ENCODE data around the gene DTX3. TPM values are rescaled to one million over a fixed set of nuclear protein-coding genes. Genes with fewer than 3 reads are reported as not detected.
A peak's percentile ranks its signal among the peaks of the same experiment; 100 is the strongest.

The DTX3 gene
- total RNA-seq, 1 donor from 2014 or later, result 22.1 TPM

- no peaks in the 10 kb centered on the region for H3K36me3 ChIP-seq
- intact Hi-C loops (cut with DNase I), result loop anchor here (1.0 kb wide), 1 partner anchor 37 kb away; no protein-coding TSS in a partner anchor
- H3K27ac ChIP-seq, result no peak overlapping the region
- H3K9me3 ChIP-seq, result no peaks in the 10 kb centered on the region
- no peak overlapping the region for H3K4me3 ChIP-seq
- TF ChIP-seq POLR2AphosphoS5 (IDR thresholded peaks at IDR 0.05; ENCODE audit: insufficient read depth in 1 of 2, low read depth in 1 of 2) (no peak), POLR2A (IDR thresholded peaks at IDR 0.05) (no peak), CTCF (IDR thresholded peaks at IDR 0.05) (peak; percentile 93 to 98 (median 95))
- H3K27me3 ChIP-seq, result no peaks in the 10 kb centered on the region
- H3K4me1 ChIP-seq, result no peaks in the 10 kb centered on the region
- DNase-seq (ENCODE audit: extremely low spot score in 2 of 2), result no peak
These were observed 21.4 kb upstream of the DTX3 start for GRCh38 chr12:57583008-57583831.

- Histone ChIP-seq H3K27me3 (no peaks in the 10 kb centered on the region), H3K36me3 (no peaks in the 10 kb centered on the region), H3K4me1 (no peaks in the 10 kb centered on the region), H3K27ac (no peak overlapping the region), H3K4me3 (no peak overlapping the region), H3K9me3 (no peaks in the 10 kb centered on the region)
- no peak for DNase-seq (ENCODE audit: extremely low spot score in 2 of 2)
- TF ChIP-seq POLR2AphosphoS5 (IDR thresholded peaks at IDR 0.05; ENCODE audit: insufficient read depth in 1 of 2, low read depth in 1 of 2) (no peak), CTCF (IDR thresholded peaks at IDR 0.05) (no peak), POLR2A (IDR thresholded peaks at IDR 0.05) (no peak)
- intact Hi-C loops (cut with DNase I), result no loop called here
These were observed 20.6 kb upstream of the DTX3 start for GRCh38 chr12:57584050-57584449.

GRCh38 chr12:57584690-57585089, 19.9 kb upstream of the DTX3 start:
- Histone ChIP-seq H3K27ac (no peak overlapping the region), H3K9me3 (no peaks in the 10 kb centered on the region), H3K4me1 (no peaks in the 10 kb centered on the region), H3K27me3 (no peaks in the 10 kb centered on the region), H3K36me3 (no peaks in the 10 kb centered on the region), H3K4me3 (no peak overlapping the region)
- intact Hi-C loops (cut with DNase I), result no loop called here
- no peak for DNase-seq (ENCODE audit: extremely low spot score in 2 of 2)
- no peak for TF ChIP-seq POLR2A (IDR thresholded peaks at IDR 0.05)
- TF ChIP-seq POLR2AphosphoS5 (IDR thresholded peaks at IDR 0.05; ENCODE audit: insufficient read depth in 1 of 2, low read depth in 1 of 2), result no peak
- no peak for TF ChIP-seq CTCF (IDR thresholded peaks at IDR 0.05)

- Histone ChIP-seq H3K9me3 (no peaks in the 10 kb centered on the region), H3K4me1 (peaks cover 1% of the 10 kb centered on the region), H3K4me3 (no peak overlapping the region), H3K27me3 (no peaks in the 10 kb centered on the region), H3K36me3 (no peaks in the 10 kb centered on the region), H3K27ac (no peak overlapping the region)
- TF ChIP-seq CTCF (IDR thresholded peaks at IDR 0.05) (no peak), POLR2A (IDR thresholded peaks at IDR 0.05) (no peak), POLR2AphosphoS5 (IDR thresholded peaks at IDR 0.05; ENCODE audit: insufficient read depth in 1 of 2, low read depth in 1 of 2) (no peak)
- no peak for DNase-seq (ENCODE audit: extremely low spot score in 2 of 2)
- intact Hi-C loops (cut with DNase I), result no loop called here
These were observed 19.5 kb upstream of the DTX3 start for GRCh38 chr12:57585156-57585555.

- TF ChIP-seq CTCF (IDR thresholded peaks at IDR 0.05) (no peak), POLR2AphosphoS5 (IDR thresholded peaks at IDR 0.05; ENCODE audit: insufficient read depth in 1 of 2, low read depth in 1 of 2) (no peak), POLR2A (IDR thresholded peaks at IDR 0.05) (no peak)
- H3K27ac ChIP-seq, result no peak overlapping the region
- no peak for DNase-seq (ENCODE audit: extremely low spot score in 2 of 2)
- no peaks in the 10 kb centered on the region for H3K9me3 ChIP-seq
- no peaks in the 10 kb centered on the region for H3K27me3 ChIP-seq
- intact Hi-C loops (cut with DNase I), result no loop called here
- peaks cover 8% of the 10 kb centered on the region for H3K4me1 ChIP-seq
- H3K36me3 ChIP-seq, result no peaks in the 10 kb centered on the region
- H3K4me3 ChIP-seq, result no peak overlapping the region
These were observed 18.5 kb upstream of the DTX3 start for GRCh38 chr12:57586128-57586527.

All from vagina (tissue), 2 donors.